SKM-1 treated with dmso at 0.1 percent for 144 hours (cell line): ENCODE data around the gene CYP2C18.
"Not testable (repeated sequence)": the region's sequence is repeated elsewhere in the genome, so short reads cannot be mapped to it uniquely, and the experiment has no call there.

ENCODE experiments used
- DNase-seq: peaks from one replicate; lab custom pipeline; 2025; ENCODE audit not compliant: unreplicated experiment; lab: John Stamatoyannopoulos, UW

CYP2C18 gene

DNA sequence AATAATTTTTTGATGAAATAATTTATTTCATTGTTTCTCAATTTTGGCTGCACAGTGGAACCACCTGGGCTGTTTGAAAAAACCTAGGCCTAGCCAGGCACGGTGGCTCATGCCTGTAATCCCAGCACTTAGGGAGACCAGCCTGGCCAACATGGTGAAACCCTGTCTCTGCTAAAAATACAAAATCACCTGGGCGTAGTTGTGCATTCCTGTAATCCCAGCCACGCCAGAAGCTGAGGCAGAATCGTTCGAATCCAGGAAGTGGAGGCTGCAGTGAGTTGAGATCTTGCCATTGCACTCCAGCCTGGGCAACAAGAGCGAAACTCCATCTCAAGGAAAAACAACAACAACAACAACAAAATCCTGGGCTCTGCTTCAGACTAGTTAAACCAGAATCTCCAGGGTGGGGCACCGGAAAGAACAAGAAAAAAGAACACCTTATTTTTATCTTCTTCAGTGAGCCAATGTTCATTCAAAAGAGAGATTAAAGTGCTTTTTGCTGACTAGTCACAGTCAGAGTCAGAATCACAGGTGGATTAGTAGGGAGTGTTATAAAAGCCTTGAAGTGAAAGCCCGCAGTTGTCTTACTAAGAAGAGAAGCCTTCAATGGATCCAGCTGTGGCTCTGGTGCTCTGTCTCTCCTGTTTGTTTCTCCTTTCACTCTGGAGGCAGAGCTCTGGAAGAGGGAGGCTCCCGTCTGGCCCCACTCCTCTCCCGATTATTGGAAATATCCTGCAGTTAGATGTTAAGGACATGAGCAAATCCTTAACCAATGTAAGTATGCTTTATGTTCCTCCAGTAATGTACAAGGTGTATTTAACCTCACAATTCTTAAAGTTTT, at the start of gene CYP2C18:
CYP2C18 (plus strand) TSS at position 516 of the 841 bp plus-strand sequence; CDS start at position 607, 91 bp downstream.
- DNase-seq: no peak

DNA sequence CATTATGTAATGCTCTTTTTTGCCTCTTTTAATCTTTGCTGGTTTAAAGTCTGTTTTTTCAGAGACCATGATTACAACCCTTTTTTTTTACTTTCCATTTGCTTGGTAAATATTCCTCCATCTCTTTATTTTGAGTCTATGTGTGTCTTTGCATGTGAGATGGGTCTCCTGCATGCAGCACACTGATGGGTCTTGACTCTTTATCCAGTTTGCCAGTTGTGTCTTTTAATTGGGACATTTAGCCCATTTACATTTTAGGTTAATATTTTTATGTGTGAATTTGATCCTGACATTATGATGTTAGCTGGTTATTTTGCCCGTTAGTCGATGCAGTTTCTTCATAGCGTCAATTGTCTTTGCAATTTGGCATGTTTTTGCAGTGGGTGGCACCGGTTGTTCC, 45.4 kb upstream of the CYP2C18 start:
- not testable (repeated sequence) for DNase-seq

DNA sequence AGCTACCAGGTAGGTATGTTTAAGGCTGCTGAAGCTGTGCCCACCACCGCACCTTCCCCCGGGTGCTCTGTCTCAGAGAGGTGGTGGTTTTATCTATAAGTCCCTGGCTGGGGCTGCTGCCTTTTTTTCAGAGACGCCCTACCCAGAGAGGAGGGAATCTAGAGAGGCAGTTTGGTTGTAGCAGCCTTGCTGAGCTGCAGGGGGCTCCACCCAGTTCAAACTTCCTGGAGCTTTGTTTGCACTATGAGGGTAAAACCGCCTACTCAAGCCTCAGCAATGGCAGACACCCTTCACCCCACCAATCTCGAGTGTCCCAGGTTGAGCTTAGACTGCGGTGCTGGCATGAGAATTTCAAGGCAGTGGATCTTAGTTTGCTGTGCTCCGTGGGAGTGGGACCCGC, 43.6 kb upstream of the CYP2C18 start:
- DNase-seq: no peak

DNA sequence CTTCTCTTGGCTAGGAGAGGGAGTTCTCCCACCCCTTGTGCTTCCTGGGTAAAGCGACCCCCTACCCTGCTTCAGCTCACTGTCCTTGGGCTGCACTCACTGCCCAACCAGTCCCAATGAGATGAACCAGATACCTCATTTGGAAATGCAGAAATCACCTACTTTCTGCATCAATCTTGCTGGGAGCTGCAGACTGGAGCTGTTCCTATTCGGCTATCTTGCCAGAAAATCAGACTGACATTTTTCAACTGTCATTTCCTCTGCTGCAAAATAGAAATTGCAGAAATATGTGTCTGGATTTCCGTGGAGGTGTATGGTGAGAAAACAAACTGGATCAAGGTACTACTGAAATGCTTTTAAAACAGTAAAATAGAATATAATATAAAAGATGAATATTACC, 43.0 kb upstream of the CYP2C18 start:
- DNase-seq: no peak

DNA sequence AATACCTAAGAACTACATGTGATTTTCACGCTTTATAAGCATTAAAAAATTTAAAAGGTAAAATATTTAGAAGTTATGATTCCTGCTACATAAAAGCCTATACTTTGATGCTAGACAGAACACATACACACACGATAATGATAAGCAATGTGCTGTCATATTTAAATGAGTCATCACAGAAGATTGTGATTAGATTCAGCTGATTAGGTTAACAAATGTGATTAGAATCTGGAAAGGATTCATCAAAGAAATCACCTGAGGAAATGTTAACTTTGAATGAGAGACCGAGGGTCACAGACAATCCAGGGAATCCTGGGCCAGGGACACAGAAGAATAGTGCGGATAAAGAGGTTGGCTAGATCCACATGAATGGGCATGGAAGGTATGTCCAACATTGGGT, 42.0 kb upstream of the CYP2C18 start:
- no peak for DNase-seq

DNA sequence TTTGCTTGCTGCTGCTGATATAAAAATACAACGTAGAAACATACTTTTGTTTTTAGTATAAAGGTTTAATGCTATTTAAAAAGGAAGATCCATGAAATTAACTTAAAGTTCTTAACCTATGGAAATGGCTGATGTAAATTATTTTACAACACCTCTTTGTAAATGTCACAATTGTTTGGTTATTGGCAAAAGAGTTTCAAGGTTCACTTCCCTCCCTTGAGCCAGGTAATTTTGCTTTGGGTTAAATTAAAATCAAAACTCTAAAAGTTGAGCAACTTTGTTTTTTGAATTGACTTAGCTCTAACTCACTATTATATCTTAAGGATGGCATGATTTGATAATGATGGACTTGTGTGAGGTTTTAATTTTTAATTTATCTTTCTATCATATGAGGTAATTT, 39.2 kb upstream of the CYP2C18 start:
- DNase-seq: no peak

DNA sequence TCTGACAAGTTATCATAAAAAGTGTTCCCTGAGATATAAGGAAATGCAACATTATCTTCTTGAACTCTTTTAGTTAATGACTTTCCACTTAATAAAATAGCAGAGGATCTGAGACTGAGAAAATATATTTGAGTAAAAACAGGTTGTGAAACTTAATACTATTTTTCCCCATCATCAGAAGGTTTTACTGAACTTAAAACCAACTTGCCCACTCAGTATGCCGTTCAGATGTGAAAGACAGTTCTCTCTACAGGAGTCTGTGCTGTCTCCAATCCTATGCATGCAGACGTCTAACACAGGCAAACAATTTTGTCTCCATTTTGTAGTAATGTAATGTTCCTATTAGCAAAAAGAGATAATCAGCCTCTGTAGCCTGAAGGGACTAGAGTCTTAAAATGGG, 38.2 kb upstream of the CYP2C18 start:
- DNase-seq: no peak

DNA sequence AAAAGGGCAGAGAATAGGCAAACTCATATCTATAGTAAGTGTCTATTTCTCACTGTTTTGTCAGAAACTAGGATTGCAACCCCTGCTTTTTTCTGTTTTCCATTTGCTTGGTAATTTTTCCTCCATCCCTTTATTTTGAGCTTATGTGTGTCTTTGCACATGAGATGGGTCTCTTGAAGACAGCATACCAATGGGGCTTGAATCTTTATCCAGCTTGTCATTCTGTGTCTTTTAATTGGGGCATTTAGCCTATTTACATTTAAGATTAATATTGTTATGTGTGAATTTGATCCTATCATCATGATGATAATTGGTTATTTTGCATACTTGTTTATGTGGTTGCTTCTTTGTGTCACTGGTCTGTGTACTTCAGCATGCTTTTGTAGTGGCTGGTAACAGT, 28.3 kb upstream of the CYP2C18 start:
- not testable (repeated sequence) for DNase-seq

DNA sequence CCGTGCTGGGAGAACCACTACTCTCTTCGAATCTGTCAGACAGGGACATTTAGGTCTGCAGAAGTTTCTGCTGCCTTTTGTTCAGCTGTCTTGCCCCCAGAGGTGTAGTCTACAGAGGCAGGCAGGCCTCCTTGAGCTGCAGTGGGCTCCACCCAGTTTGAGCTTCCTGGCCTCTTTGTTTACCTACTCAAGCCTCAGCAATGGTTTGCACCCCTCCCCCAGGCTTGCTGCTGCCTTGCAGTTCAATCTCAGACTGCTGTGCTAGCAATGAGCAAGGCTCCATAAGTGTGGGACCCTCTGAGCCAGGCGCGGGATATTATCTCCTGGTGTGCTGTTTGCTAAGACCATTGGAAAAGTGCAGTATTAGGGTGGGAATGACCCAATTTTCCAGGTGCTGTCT, 20.5 kb upstream of the CYP2C18 start:
- DNase-seq: not testable (repeated sequence)

DNA sequence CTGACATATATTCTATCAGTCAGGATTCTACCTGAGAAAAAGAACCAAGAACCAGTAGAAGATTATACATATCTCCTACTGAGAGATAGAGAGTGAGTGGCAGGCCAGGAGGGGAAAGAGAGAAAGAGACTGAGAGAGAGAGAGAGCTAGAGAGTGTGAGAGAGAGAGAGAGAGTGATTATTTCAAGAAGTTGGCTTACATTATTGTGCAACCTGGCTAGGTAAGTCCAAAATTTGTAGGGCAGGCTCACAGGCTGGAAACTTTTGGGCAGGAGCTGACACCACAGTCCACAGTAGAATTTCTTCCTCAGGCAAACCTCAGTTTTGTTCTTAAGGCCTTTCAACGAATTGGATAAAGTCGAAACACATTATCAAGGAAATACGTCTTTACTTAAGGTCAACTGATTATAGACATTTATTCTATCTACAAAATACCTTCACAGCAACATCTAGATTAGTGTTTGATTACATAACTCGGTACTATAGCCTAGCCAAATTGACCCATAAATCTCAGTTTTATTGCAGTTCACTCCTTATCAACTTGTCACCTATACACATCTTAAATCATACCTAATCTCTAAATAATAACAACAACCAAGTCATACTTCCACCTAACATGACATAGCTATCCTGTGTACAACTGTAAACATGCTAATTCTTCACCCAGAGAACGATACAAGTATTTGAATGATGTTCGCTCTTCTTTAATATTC, 17.0 kb upstream of the CYP2C18 start:
- no peak for DNase-seq

DNA sequence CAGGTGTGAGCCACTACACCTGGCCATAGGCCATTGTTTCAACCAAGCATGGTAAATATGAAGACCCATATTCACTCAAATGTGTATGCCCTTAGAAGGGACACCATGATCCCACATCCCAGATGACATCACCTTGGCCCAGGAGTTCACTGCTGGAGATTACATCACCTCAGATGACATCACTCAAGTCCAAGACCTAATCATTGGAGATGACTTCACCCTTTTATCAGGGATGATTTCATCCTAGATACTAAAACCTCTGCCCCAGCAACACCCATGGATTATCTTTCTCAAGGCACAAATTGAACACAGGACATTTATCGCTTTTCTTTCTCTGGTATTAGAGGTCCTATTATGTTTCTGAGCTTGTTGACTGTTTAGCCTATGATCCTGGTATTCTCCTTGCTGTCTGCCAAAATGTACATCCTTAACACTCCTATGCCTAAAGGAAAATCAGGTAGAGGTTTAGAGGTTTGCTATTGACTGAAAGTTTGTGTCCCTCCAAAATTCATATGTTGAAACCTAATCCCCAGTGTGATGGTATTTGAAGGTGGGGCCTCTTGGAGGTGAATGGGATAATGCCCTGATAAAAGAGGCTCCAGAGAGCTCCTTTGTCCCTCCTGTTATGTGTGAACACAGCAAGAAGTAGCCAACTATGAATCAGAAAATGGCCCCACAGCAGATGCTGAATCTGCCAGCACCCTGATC, 9.8 kb upstream of the CYP2C18 start:
- DNase-seq: no peak

DNA sequence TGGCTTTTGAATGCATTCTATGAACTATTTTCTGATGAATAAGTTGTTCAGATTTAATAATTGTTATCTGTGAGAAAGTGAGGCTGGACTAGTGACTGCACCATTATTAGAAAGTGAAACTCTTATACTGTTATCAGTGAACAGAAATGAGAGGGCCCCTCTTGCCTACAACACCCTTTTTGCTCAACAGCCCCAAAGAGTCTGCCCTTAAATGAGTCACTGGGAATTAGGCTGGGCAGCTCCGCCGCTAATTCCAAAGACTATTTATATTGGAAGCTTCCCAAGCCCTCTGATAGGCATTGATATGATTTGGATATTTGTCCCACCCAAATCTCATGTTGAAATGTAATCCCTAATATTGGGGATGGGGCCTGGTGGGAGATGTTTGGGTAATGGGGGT, 7.0 kb upstream of the CYP2C18 start:
- DNase-seq: no peak

DNA sequence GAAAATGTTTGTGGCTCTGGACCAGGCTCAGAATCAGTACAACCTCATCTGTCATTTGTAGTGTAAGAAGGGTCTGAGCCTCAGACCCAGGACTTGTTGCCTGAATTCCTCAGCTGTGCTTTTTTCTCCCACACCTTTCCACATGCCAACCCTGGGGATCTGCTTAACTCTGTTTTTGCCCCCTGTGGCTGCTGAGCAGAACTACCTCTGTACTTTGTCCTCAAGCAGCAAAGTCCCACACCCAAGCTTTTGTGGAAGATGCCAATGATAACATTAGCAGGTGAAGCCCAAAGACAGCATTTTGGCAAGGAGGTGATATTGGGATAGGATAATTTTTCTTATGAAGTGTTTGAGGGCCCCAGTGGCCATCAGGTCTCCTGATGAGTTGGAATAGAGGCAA, 5.8 kb upstream of the CYP2C18 start:
- no peak for DNase-seq

DNA sequence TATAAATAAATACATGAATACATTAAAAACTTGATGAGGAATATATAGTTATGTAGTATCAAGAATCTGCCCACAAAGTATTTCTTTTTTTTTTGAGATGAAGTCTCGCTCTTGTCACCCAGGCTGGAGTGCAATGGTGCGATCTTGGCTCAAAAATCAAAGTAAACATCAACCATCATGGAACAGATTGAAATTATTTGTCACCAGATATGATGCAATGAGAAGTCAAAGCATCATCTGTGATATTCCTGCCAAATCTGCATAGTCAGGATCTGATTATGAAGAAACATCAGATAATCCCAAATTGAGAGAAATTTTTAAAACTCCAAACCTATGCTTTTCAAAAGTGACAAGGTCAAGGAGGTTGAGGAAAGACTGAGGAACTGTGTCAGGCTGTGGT, 5.1 kb upstream of the CYP2C18 start:
- no peak for DNase-seq

DNA sequence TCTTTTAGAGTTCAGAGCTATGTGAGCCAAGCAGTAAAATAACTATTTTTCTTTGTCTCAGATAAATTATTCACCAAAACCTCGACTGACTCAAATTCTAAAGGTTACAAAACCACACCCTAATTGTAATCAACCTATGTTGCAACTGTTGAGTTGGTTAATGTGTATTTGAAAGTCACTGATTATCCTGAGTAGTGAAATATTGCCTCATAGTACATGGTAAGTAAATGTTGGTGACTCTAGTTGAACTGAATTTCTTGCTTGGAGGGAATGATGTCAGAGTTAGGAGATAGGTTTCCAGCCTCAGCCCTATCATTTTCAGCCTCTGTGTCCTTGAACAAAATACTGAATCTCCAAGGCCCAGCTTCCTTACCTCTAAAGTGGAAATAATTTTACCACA, 3.0 kb upstream of the CYP2C18 start:
- no peak for DNase-seq

DNA sequence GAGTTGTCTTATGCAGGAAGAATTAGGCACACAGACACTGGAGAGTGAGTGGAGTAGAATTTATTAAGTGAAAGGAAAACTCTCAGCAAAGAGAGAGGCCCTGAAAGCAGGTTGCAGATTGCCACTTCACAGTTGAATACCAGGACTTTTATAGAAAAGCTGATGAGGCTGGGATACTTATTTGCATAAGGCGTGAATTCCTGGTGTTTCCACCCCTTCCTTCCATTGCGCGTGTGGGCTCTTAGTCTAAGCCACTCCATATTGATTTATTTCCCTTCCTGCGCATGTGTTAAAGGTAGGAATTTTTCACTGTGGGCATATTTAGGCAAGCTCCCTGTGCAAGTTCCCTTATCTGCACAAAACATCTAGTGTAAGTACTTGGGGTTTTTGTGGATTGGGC, 893 bp upstream of the CYP2C18 start:
- not testable (repeated sequence) for DNase-seq

DNA sequence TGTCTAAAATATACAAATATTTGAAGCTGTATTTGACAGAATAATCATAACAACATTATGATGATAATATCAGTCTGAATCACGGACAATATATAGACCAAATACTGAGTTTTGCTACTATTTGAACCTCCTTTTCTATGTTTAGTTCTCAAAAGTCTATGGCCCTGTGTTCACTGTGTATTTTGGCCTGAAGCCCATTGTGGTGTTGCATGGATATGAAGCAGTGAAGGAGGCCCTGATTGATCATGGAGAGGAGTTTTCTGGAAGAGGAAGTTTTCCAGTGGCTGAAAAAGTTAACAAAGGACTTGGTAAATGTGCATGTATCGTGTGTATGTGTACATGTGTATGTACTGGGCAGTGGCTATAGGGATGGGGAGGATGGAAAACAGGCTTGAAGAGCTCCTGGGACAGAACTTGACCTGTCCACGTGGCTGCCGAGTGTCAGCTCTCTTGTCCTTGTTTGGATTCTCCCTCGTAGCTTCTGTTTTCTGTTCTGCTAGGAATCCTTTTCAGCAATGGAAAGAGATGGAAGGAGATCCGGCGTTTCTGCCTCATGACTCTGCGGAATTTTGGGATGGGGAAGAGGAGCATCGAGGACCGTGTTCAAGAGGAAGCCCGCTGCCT, 4.2 kb downstream of the CYP2C18 start:
- DNase-seq: no peak

DNA sequence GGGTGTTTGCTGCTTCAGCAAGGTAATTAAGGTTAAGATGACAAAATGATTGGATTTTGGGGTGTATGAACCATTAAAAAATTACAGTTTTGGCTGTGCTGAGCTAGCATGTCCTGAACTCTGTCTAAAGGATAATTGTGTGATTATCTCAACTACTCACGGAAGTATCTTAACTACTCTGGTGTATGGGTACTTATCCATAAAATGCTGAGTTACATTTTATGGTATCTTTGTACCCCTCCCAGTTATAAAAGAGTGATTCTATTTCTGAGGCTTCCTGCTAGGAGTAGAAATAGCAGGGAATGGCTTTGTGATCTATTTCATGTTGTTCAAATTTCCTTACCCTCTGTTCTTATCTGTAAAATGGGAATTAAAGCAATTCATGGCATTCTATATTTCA, 22.6 kb downstream of the CYP2C18 start:
- no peak for DNase-seq

DNA sequence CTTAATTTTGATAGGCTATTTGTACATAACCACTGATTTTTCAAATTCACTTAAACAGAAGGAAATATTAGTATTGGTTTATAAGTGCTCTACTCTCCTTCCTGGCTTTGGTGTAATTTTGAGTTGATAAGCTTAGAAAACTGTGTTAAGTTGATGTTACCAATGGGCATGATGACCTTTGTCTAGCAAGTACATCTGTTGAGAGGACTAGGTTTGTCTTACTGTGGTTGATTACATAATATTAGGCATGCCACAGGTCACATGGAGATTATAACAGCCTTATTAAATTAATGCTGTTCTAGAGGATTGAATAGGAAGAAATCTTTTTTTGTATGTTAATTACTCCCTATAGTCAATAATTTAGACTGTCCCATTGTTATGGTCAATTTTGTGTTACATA, 27.0 kb downstream of the CYP2C18 start:
- no peak for DNase-seq

DNA sequence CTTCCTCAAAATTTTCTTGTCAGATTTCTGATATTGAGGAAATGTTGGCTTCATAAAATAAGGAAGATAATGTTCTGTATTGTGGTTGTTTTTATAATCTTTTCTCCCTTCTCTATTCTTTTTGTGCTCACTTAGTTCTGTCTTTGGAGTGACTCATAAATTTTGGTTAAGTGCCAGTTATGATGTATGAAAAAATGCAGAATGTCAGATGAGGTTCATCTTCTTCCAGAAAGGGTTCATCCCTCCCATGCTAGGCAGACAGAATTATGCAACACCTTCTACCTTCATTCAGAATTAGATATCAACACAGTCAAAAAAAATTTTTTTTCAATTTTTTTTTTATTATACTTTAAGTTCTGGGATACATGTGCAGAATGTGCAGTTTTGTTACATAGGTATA, 42.3 kb downstream of the CYP2C18 start:
- no peak for DNase-seq

DNA sequence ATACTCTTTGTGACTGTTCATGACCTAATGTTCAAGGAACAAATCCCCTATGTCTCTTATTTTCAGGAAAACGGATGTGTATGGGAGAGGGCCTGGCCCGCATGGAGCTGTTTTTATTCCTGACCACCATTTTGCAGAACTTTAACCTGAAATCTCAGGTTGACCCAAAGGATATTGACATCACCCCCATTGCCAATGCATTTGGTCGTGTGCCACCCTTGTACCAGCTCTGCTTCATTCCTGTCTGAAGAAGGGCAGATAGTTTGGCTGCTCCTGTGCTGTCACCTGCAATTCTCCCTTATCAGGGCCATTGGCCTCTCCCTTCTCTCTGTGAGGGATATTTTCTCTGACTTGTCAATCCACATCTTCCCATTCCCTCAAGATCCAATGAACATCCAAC, 51.7 kb downstream of the CYP2C18 start:
- no peak for DNase-seq
